Measurements from ENCODE around the gene CX3CR1.

- TF ChIP-seq, protein P1, sequence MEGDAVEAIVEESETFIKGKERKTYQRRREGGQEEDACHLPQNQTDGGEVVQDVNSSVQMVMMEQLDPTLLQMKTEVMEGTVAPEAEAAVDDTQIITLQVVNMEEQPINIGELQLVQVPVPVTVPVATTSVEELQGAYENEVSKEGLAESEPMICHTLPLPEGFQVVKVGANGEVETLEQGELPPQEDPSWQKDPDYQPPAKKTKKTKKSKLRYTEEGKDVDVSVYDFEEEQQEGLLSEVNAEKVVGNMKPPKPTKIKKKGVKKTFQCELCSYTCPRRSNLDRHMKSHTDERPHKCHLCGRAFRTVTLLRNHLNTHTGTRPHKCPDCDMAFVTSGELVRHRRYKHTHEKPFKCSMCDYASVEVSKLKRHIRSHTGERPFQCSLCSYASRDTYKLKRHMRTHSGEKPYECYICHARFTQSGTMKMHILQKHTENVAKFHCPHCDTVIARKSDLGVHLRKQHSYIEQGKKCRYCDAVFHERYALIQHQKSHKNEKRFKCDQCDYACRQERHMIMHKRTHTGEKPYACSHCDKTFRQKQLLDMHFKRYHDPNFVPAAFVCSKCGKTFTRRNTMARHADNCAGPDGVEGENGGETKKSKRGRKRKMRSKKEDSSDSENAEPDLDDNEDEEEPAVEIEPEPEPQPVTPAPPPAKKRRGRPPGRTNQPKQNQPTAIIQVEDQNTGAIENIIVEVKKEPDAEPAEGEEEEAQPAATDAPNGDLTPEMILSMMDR (conservative IDR thresholded peaks at IDR 0.05 in 1 of 2, IDR thresholded peaks at IDR 0.05 in 1 of 2; ENCODE audit: extremely low read depth in 1 of 2, insufficient read depth in 1 of 2, low read depth in 1 of 2, low read length in 2 of 2), result no peak
- TF ChIP-seq EZH2 (IDR thresholded peaks at IDR 0.05; ENCODE audit: borderline replicate concordance, low read length), result no peak
These were observed 4.6 kb upstream of the CX3CR1 start for GRCh38 chr3:39284457-39284881.
